PC-9 (cell line): ENCODE data around the gene IGSF21. TPM values are rescaled to one million over a fixed set of nuclear protein-coding genes. Genes with fewer than 3 reads are reported as not detected.
A peak's percentile ranks its signal among the peaks of the same experiment; 100 is the strongest.

Experiments
- BruUV-seq: library from RNA; stranded (reverse); fragments of 400-500 nt; replicated peaks from 2 replicates; lab custom pipeline; 2021; lab: Mats Ljungman, UMichigan
- CTCF ChIA-PET: fragments of 300-600 bp; sonication (Branson Sonifier 250); formaldehyde crosslinking; loops from one replicate; lab custom pipeline; 2022; ENCODE audit warnings: antibody characterized with exemption; lab: Charles Lee
- POLR2A ChIA-PET: fragments of 300-600 bp; sonication (Branson Sonifier 250); formaldehyde crosslinking; loops from one replicate; lab custom pipeline; 2022; ENCODE audit warnings: antibody characterized with exemption; ENCODE audit not compliant: unreplicated experiment; lab: Charles Lee
- DNase-seq, 2 experiments: peaks; one replicate each; pipeline versions ENCODE4 v3.0.0 to v3.0.0-alpha.2; 2015 to 2022; ENCODE audit warnings: mixed read lengths in 1 of 2
- H2AFZ ChIP-seq: fragments of 200-600 bp; sonication (generic); 2 replicates; pipeline ENCODE4 v1.8.1; 2017; ENCODE audit warnings: antibody characterized with exemption
- H3F3A ChIP-seq: fragments of 200-600 bp; sonication (generic); 2 replicates; pipeline ENCODE4 v1.8.1; 2017; ENCODE audit warnings: antibody characterized with exemption, mild to moderate bottlenecking, low read depth; ENCODE audit not compliant: insufficient read depth
- H3K27ac ChIP-seq: fragments of 200-600 bp; sonication (generic); 2 replicates; pipeline ENCODE4 v1.6.1; 2016; ENCODE audit warnings: mixed run types
- H3K27me3 ChIP-seq: fragments of 200-600 bp; sonication (generic); 2 replicates; pipeline ENCODE4 v1.6.1; 2016; ENCODE audit warnings: low read depth, mixed run types; ENCODE audit not compliant: insufficient read depth
- H3K36me3 ChIP-seq: fragments of 200-600 bp; sonication (generic); 2 replicates; pipeline ENCODE4 v1.6.1; 2016; ENCODE audit warnings: low read depth, mixed run types
- H3K4me1 ChIP-seq: fragments of 200-600 bp; sonication (generic); replicated peaks from 2 replicates; pipeline ENCODE4 v1.6.1; 2016; ENCODE audit warnings: mixed run types; ENCODE audit not compliant: insufficient read depth
- H3K4me2 ChIP-seq: fragments of 200-600 bp; sonication (generic); 2 replicates; pipeline ENCODE4 v1.6.1; 2017; ENCODE audit warnings: mixed run types
- H3K4me3 ChIP-seq: fragments of 200-600 bp; sonication (generic); 2 replicates; pipeline ENCODE4 v1.6.1; 2016; ENCODE audit warnings: mixed run types
- H3K79me2 ChIP-seq: fragments of 200-600 bp; sonication (generic); 2 replicates; pipeline ENCODE4 v1.6.1; 2017; ENCODE audit warnings: low read depth, mixed run types
- H3K9me2 ChIP-seq: fragments of 200-600 bp; sonication (generic); 2 replicates; pipeline ENCODE4 v1.8.1; 2017; ENCODE audit warnings: mild to moderate bottlenecking; ENCODE audit not compliant: insufficient read depth
- H3K9me3 ChIP-seq: fragments of 200-600 bp; sonication (generic); 2 replicates; pipeline ENCODE4 v1.8.1; 2016; ENCODE audit warnings: low read depth; ENCODE audit not compliant: insufficient read depth
- H4K20me1 ChIP-seq: fragments of 200-600 bp; sonication (generic); 2 replicates; pipeline ENCODE4 v1.8.1; 2017; ENCODE audit not compliant: insufficient read depth
- CTCF ChIP-seq: fragments of 200-600 bp; sonication (generic); conservative IDR thresholded peaks from 2 replicates; pipeline ENCODE4 v1.6.1; 2017; ENCODE audit warnings: mixed run types, antibody characterized with exemption, mild to moderate bottlenecking, moderate library complexity
- EZH2 ChIP-seq: fragments of 200-600 bp; sonication (generic); IDR thresholded peaks from 2 replicates; pipeline ENCODE4 v1.8.0; 2017; ENCODE audit warnings: antibody characterized with exemption, low read depth
- intact Hi-C: fragments of 100-400 bp; cut with micrococcal nuclease; formaldehyde crosslinking; loops from one replicate; pipeline ENCODE4 v1.10.0; 2022; ENCODE audit not compliant: unreplicated experiment
- total RNA-seq: library from RNA; stranded (reverse); gene quantifications from 2 replicates; pipeline ENCODE4 v1.2.3, GENCODE V29; 2021

The IGSF21 gene
- total RNA-seq, 1 experiment from 2014 or later, result not detected

DNA sequence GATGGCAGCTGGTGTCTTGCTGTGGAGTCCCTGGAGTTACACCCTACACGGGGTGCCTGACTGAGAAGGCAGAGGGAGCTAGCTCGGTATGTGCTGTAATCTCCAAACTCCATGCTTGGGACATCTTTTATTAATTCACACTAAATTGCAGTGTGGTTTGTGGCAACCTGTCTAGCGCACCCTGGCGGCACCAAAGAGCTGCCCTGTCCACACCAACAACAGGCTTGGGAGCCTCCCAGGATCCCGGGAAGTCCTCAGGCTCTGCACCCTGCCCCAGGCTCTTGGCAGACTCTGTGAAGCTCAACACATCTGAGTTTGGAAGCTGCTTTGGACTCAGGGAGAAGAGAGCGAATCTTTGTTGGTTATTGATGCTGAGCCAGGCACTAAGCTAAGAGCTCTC, 138.9 kb downstream of the IGSF21 start:
- no peak overlapping the region for H3K4me3 ChIP-seq
- no TSS peak for BruUV-seq
- DNase-seq, result no peak

GRCh38 chr1:18247151-18247550, 139.6 kb downstream of the IGSF21 start:
- Histone ChIP-seq H3K36me3 (no peaks in the 10 kb centered on the region), H3K27me3 (peaks cover 40% of the 10 kb centered on the region), H3K27ac (no peak overlapping the region), H3K4me3 (no peak overlapping the region), H3K9me3 (no peaks in the 10 kb centered on the region), H3K9me2 (no peaks in the 10 kb centered on the region), H2AFZ (no peak overlapping the region), H3K4me1 (no peaks in the 10 kb centered on the region), H3K4me2 (no peak overlapping the region), H3F3A (no peaks in the 10 kb centered on the region), H4K20me1 (no peaks in the 10 kb centered on the region), H3K79me2 (no peaks in the 10 kb centered on the region)
- no peak for DNase-seq
- intact Hi-C loops, result no loop called here
- ChIA-PET POLR2A (no interaction called here), CTCF (no interaction called here)
- TF ChIP-seq CTCF (no peak), EZH2 (no peak)
- no TSS peak for BruUV-seq

More for the DNA sequence above, 138.9 kb downstream of the IGSF21 start:
- ChIA-PET POLR2A (no interaction called here), CTCF (no interaction called here)
- Histone ChIP-seq H4K20me1 (no peaks in the 10 kb centered on the region), H3F3A (no peaks in the 10 kb centered on the region), H3K79me2 (no peaks in the 10 kb centered on the region), H3K27ac (no peak overlapping the region), H2AFZ (no peak overlapping the region), H3K4me2 (no peak overlapping the region), H3K27me3 (peaks cover 39% of the 10 kb centered on the region), H3K9me2 (no peaks in the 10 kb centered on the region), H3K9me3 (no peaks in the 10 kb centered on the region), H3K36me3 (no peaks in the 10 kb centered on the region), H3K4me1 (no peaks in the 10 kb centered on the region)
- TF ChIP-seq EZH2 (no peak), CTCF (peak; percentile 28; the same call in 1 of the 2 replicates)
- intact Hi-C loops, result no loop called here

DNA sequence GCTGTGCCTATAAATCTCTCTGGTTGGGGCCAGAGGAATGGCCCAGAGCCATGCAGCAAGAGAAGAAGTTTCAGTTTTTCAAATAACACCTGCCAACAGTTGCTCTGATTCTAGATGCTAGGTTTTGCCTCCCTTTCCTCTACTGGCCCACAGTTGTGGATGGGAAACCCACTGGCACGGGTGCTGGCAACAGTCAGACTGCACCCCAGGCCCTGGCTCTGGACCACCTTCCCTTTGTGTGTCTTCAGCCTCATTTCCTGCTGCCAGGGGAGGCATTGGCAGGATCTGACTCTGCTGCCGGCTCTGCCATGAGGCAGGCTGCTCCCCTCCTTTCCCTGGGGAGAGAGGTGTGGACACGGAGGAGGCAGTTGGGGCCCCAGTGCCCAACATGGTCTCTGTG, 142.0 kb downstream of the IGSF21 start:
- POLR2A ChIA-PET, result no interaction called here
- Histone ChIP-seq H3K4me1 (no peaks in the 10 kb centered on the region), H3K27me3 (peaks cover 29% of the 10 kb centered on the region), H3K27ac (no peak overlapping the region), H3K4me3 (no peak overlapping the region), H4K20me1 (no peaks in the 10 kb centered on the region), H3K4me2 (no peak overlapping the region), H3K79me2 (no peaks in the 10 kb centered on the region), H2AFZ (no peak overlapping the region), H3K36me3 (no peaks in the 10 kb centered on the region), H3F3A (no peaks in the 10 kb centered on the region), H3K9me2 (no peaks in the 10 kb centered on the region), H3K9me3 (no peaks in the 10 kb centered on the region)
- CTCF ChIA-PET, result no interaction called here
- TF ChIP-seq EZH2 (no peak), CTCF (no peak)
- no TSS peak for BruUV-seq
- intact Hi-C loops, result no loop called here
- DNase-seq, result no peak
